Skeletal muscle tissue (tissue), 4 donors: ENCODE data around the gene ATP8B1. TPM values are rescaled to one million over a fixed set of nuclear protein-coding genes. Genes with fewer than 3 reads are reported as not detected.
A peak's percentile ranks its signal among the peaks of the same experiment; 100 is the strongest.

ENCODE experiments used
- H3K27ac ChIP-seq: one replicate; pipeline ENCODE4 v1.7.0; 2013; ENCODE audit warnings: mild to moderate bottlenecking, low read depth, low read length, inconsistent platforms
- H3K27me3 ChIP-seq, 3 donors: one replicate each; pipeline ENCODE4 v1.7.0; 2013; ENCODE audit warnings: low read length in 3 of 3; ENCODE audit not compliant: control insufficient read depth in 3 of 3, insufficient read depth in 3 of 3
- H3K36me3 ChIP-seq, 3 donors: one replicate each; pipeline ENCODE4 v1.7.0; 2013; ENCODE audit warnings: low read length in 3 of 3; ENCODE audit not compliant: control insufficient read depth in 3 of 3, insufficient read depth in 3 of 3
- H3K4me1 ChIP-seq, 3 donors: one replicate each; pipeline ENCODE4 v1.7.0; 2013; ENCODE audit warnings: low read length in 3 of 3, mild to moderate bottlenecking in 3 of 3; ENCODE audit not compliant: control insufficient read depth in 3 of 3, insufficient read depth in 3 of 3
- H3K4me3 ChIP-seq, 3 donors: one replicate each; pipeline ENCODE4 v1.7.0; 2013; ENCODE audit warnings: low read length in 3 of 3
- H3K9ac ChIP-seq, 3 donors: one replicate each; pipeline ENCODE4 v1.7.0; 2013; ENCODE audit warnings: low read length in 3 of 3, mild to moderate bottlenecking in 3 of 3, moderate library complexity in 2 of 3, low read depth in 1 of 3
- H3K9me3 ChIP-seq, 3 donors: one replicate each; pipeline ENCODE4 v1.7.0; 2013; ENCODE audit warnings: low read length in 3 of 3; ENCODE audit not compliant: control insufficient read depth in 3 of 3
- total RNA-seq: library from RNA; depleted of rRNA; stranded (reverse); fragments of >200 nt; gene quantifications from one replicate; pipeline ENCODE4 v1.2.3, GENCODE V29; 2014
- donor health status: Osteomylitis.

ATP8B1 gene
- total RNA-seq, 1 donor from 2014 or later: 4.7 TPM

DNA sequence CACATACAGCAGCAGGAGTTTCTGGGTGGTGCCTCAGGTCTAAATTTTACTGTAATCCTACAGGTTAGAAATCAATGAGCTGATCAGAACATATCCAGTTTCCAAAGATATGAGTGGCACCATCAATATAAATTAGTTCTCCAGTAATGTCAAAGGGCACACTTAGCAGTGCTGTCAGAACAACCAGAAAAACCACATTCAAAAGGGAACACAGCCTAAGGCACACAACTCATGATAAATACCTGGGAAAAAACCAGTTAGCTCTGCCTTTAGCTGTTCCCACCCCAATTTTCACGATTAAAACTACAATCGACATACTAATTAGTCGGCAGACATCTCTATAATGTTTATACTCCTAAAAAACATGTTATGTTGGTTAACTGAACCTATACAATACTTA lies 31.5 kb downstream of the ATP8B1 start:
- Histone ChIP-seq H3K9me3 (no peaks in the 10 kb centered on the region), H3K9ac (no peak overlapping the region), H3K4me1 (peaks cover 34 to 49% (median 42%) of the 10 kb centered on the region in 3 donors), H3K27ac (peak overlapping the region; percentile 75), H3K27me3 (no peaks in the 10 kb centered on the region), H3K4me3 (no peak overlapping the region), H3K36me3 (no peaks in the 10 kb centered on the region)

DNA sequence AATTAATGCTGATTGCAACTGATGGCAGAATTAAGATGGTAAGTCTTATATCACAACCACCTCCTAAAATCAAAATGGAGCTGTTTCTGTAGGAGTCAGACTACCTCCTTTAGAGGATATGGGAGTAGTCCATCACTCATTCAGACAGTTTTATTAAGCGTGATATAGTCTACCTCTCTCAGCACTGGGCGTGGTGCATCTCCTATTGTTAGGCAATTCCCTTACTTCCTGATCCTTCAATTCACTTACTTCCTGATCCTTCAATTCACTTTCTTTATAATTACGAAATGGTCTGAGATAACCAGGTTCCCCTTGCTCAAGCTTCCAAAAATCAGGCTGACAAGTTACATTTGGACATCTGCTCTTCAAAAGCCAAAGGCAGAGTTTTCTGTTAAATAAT lies 31.9 kb downstream of the ATP8B1 start:
- H3K36me3 ChIP-seq: no peaks in the 10 kb centered on the region

DNA sequence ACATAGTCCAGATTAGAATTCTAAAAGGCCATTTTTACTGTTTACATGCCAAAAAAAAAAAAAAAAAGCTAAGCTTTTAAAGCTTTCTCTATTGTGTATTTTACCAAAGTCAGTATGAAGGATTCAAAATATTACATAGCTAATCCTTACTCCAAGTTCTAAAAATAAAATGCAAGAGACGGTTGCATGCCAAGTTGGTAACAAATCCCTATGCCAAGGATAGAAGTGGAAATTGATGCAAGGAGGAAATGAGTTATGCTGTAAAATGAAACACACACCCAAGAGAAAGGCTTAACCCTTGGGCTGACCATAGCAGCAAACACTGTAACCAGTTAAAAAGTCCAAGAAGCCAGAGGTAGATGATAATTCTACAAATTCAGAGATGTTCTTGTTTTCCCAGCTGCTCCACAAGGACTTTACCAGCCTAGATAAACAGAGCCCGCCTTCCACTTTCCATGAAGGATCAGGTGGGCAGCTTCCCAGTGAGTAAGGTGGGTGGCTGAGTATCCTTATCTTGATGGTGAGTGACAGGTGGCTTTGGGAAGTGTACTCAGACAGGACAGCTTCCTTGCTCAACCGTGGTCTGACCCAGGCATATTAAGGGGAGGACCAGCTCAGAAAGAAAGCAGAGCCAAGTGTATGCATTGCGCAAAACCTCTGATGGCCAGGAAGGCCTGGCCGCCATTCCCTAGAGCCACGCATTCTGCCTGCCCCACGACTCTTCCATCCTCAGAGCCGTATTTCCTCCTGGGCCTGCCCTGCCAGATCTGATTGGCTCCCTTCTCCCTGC lies 34.4 kb downstream of the ATP8B1 start:
- Histone ChIP-seq H3K36me3 (no peaks in the 10 kb centered on the region), H3K27me3 (no peaks in the 10 kb centered on the region), H3K27ac (peak overlapping the region; percentile 66), H3K4me3 (peak overlapping the region; percentile 26 to 60 (median 45)), H3K9me3 (no peaks in the 10 kb centered on the region), H3K4me1 (peaks cover 36 to 47% (median 44%) of the 10 kb centered on the region in 3 donors), H3K9ac (peak overlapping the region; percentile 32 to 54 (median 51))

More for the DNA sequence above, 31.9 kb downstream of the ATP8B1 start:
- Histone ChIP-seq H3K9ac (no peak overlapping the region), H3K4me3 (no peak overlapping the region), H3K27ac (peak overlapping the region; percentile 75), H3K27me3 (no peaks in the 10 kb centered on the region), H3K9me3 (no peaks in the 10 kb centered on the region), H3K4me1 (peaks cover 36 to 51% (median 44%) of the 10 kb centered on the region in 3 donors)

DNA sequence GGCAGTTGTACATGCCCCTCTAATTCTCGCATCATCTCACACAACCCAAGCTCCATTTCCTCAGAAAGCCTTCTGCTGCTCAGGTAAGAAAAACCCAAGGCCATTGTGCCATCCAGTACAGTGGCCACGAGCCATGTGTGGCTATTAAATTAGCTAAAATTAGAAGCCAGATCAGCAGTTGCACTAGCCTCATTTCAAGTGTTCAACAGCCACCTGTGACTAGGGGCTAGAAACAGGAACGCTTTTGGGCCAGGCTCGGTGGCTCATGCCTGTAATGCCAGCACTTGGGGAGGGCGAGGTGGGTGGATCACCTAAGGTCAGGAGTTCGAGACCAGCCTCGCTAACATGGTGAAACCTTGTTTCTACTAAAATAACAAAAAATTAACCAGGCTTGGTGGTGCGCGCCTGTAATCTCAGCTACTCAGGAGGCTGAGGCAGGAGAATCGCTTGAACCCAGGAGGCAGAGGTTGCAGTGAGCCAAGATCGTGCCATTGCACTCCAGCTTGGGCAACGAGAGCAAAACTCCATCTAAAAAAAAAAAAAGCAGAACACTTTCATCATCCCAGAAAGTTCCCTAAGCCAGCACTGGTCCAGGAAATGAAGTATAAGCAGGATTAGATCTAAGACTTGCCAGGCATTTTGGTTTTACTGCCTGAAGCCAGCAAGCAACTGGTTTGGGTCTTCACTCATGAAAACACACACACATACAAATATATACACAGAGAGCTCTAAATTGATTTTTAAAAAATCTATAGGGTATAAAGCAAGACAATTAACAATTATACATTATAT lies 35.7 kb downstream of the ATP8B1 start:
- no peaks in the 10 kb centered on the region for H3K9me3 ChIP-seq
- no peaks in the 10 kb centered on the region for H3K27me3 ChIP-seq
- peaks cover 32 to 42% (median 40%) of the 10 kb centered on the region in 3 donors for H3K4me1 ChIP-seq
- H3K27ac ChIP-seq: peak overlapping the region; percentile 66
- no peak overlapping the region for H3K4me3 ChIP-seq
- H3K9ac ChIP-seq: no peak overlapping the region
- no peaks in the 10 kb centered on the region for H3K36me3 ChIP-seq

DNA sequence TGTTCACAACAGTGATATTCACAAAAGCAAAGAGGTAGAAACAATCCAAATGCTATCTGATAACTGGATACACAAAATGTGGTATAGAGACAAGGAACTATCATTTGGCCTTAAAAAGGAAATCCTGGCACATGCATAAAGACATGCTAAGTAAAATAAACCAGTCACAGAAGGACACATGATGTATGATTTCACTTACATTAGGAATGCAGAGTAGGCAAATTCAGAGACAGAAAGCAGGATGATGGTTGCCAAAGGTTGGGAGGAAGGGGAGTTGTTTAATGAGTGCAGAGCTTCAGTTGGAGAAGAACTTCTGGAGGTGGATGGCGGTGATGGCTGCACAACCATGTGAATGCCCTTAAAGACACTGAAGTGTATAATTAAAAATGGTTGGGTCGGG lies 38.1 kb downstream of the ATP8B1 start:
- Histone ChIP-seq H3K27me3 (no peaks in the 10 kb centered on the region), H3K4me3 (no peak overlapping the region), H3K9ac (no peak overlapping the region), H3K4me1 (peaks cover 28 to 32% (median 30%) of the 10 kb centered on the region in 3 donors), H3K27ac (no peak overlapping the region), H3K36me3 (peaks cover 0 to 2% (median 0%) of the 10 kb centered on the region in 3 donors), H3K9me3 (no peaks in the 10 kb centered on the region)

DNA sequence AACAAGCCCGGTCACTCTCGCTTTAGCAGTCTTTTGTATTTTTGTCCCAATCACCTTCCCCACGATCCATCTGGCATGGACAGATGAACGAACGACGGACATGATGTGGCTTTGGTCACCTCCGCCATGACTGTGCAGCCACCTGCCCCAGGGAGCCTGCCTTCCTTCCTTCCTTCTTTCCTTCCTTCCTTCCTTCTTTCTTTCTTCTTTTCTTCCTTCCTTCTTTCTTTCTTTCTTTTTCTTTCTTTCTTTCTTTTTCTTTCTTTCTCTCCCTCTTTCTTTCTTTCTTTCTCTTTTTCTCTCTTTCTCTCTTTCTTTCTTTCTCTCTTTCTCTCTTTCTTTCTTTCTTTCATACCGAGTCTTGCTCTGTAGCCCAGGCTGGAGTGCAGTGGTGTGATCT lies 39.0 kb downstream of the ATP8B1 start:
- peaks cover 21 to 25% (median 23%) of the 10 kb centered on the region in 3 donors for H3K4me1 ChIP-seq
- H3K27ac ChIP-seq: no peak overlapping the region
- H3K4me3 ChIP-seq: no peak overlapping the region
- H3K27me3 ChIP-seq: no peaks in the 10 kb centered on the region
- H3K9ac ChIP-seq: no peak overlapping the region
- peaks cover 0 to 2% (median 0%) of the 10 kb centered on the region in 3 donors for H3K36me3 ChIP-seq
- no peaks in the 10 kb centered on the region for H3K9me3 ChIP-seq

DNA sequence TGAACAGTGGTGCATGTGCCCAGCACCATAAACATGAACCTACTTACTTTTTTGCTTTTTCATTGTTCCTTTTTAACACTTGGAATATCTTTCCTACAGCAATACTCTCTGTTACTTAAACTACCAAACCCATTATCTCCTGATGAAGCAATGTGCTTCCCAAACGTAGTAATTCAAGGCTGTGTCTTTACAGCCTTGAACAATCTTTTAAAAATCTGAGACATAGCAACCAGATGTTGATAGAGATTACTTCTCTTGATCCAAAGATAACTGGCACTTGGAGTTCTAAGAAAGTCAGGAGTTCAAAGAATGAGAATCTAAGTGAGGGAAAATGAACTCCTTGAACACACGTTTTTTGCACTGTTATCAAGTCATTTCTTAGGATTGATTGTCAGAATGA lies 40.4 kb downstream of the ATP8B1 start:
- H3K36me3 ChIP-seq: peaks cover 0 to 2% (median 0%) of the 10 kb centered on the region in 3 donors
- no peaks in the 10 kb centered on the region for H3K27me3 ChIP-seq
- no peak overlapping the region for H3K27ac ChIP-seq
- H3K9me3 ChIP-seq: no peaks in the 10 kb centered on the region
- no peak overlapping the region for H3K9ac ChIP-seq
- H3K4me1 ChIP-seq: peaks cover 13% of the 10 kb centered on the region in 3 donors
- no peak overlapping the region for H3K4me3 ChIP-seq

DNA sequence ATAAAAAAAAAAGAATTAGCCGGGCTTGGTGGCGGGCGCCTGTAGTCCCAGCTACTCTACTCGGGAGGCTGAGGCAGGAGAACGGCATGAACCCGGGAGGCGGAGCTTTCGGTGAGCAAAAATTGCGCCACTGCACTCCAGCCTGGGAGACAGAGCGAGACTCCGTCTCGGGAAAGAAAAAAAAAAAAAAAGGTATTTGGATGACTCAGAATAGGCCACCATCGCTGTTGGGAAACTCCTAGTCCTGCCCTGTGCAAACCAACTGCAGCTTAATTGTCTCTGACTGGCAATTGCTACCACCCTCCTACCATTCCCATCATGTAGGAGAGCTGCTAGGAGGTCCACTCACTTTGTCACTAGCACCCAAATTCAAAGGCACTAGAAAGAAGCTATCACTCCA lies 43.5 kb downstream of the ATP8B1 start:
- H3K27ac ChIP-seq: no peak overlapping the region
- H3K4me1 ChIP-seq: peaks cover 0 to 5% (median 4%) of the 10 kb centered on the region in 3 donors
- H3K36me3 ChIP-seq: peaks cover 0 to 3% (median 0%) of the 10 kb centered on the region in 3 donors
- H3K9ac ChIP-seq: no peak overlapping the region
- H3K27me3 ChIP-seq: no peaks in the 10 kb centered on the region
- no peak overlapping the region for H3K4me3 ChIP-seq
- H3K9me3 ChIP-seq: no peaks in the 10 kb centered on the region

DNA sequence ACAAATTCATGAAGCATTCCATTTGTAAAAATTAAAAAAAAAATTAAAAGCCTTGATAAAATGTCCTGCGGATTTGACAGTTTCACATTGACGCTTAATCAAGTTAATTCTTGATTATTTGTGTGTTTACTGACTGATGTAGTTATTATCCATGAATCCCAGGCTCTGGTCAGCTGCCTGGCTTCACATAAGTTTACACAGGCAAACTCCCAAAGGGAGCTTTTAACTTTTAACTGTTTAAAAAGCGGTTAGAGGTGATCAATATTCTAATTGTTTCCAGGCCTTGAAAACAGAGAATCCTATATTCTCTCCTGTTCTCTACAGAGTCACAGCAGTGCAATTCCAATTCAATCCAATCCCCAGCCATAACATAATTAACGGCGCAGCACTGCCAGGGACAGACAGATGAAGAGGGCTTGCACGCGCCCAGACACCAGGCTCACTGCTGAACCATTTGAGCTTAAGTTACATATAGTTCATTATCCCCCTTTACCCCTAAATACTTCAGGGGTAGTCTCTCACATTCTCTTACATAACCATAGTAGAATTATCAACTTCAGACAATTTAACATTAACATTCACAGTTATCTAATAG lies 47.5 kb downstream of the ATP8B1 start:
- Histone ChIP-seq H3K9me3 (no peaks in the 10 kb centered on the region), H3K4me1 (peaks cover 0 to 5% (median 5%) of the 10 kb centered on the region in 3 donors), H3K27me3 (no peaks in the 10 kb centered on the region), H3K36me3 (peaks cover 0 to 3% (median 0%) of the 10 kb centered on the region in 3 donors), H3K27ac (peak overlapping the region; percentile 79), H3K9ac (no peak overlapping the region), H3K4me3 (no peak overlapping the region)
